Measurements from ENCODE around the gene PKHD1.

PKHD1 gene

DNA sequence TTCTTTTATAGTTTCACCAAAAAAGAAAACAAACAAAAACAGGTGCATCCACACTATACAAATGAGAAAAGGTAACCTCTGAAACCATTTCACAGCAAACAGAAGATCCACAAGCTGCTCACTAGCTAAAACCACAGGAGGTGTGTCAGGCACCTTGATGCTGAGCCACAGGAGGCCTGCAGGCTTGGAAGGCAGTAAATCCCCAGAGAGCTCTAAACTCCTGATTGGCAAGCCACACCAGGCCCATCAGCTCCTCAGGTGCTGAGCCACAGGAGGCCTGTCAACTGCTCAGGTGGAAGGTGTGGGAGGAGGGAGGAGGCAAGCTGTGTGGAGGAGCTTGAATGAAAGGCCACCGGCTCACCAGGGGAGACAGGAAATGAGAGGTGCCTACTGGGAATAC lies 273.0 kb downstream of the PKHD1 start:
- DNase-seq (ENCODE audit: low read depth), result no peak
- TF ChIP-seq, protein P1, sequence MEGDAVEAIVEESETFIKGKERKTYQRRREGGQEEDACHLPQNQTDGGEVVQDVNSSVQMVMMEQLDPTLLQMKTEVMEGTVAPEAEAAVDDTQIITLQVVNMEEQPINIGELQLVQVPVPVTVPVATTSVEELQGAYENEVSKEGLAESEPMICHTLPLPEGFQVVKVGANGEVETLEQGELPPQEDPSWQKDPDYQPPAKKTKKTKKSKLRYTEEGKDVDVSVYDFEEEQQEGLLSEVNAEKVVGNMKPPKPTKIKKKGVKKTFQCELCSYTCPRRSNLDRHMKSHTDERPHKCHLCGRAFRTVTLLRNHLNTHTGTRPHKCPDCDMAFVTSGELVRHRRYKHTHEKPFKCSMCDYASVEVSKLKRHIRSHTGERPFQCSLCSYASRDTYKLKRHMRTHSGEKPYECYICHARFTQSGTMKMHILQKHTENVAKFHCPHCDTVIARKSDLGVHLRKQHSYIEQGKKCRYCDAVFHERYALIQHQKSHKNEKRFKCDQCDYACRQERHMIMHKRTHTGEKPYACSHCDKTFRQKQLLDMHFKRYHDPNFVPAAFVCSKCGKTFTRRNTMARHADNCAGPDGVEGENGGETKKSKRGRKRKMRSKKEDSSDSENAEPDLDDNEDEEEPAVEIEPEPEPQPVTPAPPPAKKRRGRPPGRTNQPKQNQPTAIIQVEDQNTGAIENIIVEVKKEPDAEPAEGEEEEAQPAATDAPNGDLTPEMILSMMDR (conservative IDR thresholded peaks at IDR 0.05; ENCODE audit: low read depth, low read length), result no peak
- no peak overlapping the region for H3K4me3 ChIP-seq (ENCODE audit: low read length)

DNA sequence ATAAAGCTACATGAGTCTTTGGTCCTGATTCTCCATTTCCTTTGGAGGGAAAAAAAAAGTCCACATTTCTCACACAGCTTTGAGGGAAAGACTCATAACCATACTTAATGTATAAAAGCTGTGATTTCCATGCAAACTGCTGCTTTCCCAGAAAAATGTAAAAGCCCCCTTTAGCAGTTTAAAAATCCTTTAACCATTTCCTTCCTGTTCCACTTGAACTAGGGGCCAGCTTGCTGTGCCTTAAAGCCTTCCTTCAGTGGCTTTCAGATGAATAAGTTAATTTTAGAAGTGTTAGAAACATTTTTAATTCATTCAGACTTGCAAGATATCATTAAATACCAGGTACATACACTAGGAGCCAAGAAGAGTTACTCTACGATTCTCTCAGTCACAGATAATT lies 273.5 kb downstream of the PKHD1 start:
- TF ChIP-seq, protein P1 (conservative IDR thresholded peaks at IDR 0.05; ENCODE audit: low read depth, low read length), result no peak
- no peak overlapping the region for H3K4me3 ChIP-seq (ENCODE audit: low read length)
- DNase-seq (ENCODE audit: low read depth), result no peak

DNA sequence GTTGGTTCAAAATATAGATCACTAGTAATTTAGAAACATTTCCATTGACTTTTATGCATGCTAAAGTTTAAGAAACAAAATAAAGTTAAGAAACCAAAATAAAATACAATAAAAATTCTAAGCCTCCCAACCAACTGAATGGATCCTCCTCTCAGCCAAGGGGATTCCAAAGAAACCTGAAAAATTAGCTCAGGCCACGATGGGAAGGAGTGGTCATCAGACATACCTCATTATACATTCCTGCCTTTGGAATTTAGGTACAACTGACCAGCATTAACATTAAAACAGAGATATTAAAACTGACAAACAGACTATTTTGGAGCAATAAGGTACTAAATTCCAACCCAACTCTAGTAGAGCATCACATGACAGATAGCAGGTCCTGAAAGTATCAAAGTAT lies 275.2 kb downstream of the PKHD1 start:
- H3K4me3 ChIP-seq (ENCODE audit: low read length), result no peak overlapping the region
- no peak for DNase-seq (ENCODE audit: low read depth)
- TF ChIP-seq, protein P1 (conservative IDR thresholded peaks at IDR 0.05; ENCODE audit: low read depth, low read length), result no peak

DNA sequence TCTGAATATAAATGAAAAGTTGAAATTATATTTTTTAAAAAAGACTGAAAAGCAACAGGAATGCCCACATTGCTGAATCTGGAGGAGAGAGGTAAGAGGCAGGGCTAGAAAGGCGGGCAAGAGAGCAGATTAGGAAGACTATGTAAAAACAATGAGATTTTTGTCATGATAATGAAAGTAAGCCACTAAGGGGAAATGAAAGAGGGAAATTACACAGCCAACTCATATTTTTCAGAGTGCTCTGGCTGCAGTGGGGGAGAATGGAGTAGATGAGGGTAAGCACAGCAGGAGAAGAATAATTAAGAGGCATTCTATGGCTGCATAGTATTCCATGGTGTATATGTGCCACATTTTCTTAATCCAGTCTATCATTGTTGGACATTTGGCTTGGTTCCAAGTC lies 281.9 kb downstream of the PKHD1 start:
- no peak for DNase-seq (ENCODE audit: low read depth)
- H3K4me3 ChIP-seq (ENCODE audit: low read length), result no peak overlapping the region
- TF ChIP-seq, protein P1 (conservative IDR thresholded peaks at IDR 0.05; ENCODE audit: low read depth, low read length), result no peak

DNA sequence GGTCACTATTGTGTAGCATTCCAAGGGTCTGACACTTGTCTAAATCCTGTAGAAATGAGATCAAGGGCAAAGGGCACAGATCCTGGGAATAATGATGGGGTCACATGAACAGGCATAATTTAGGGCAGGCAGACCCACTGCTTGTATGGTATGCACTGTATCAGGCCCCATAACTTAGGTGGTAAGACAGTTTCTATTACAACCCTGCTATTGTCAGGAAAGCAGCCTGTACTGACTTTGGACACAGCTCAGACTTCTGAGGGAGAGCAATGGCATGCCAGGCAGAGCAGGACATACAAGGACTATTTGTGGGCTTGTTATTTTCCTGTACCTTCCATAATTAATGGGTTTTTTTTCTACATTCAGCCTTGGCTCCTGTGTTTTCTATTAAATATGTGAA lies 286.8 kb downstream of the PKHD1 start:
- no peak for DNase-seq (ENCODE audit: low read depth)
- TF ChIP-seq, protein P1 (conservative IDR thresholded peaks at IDR 0.05; ENCODE audit: low read depth, low read length), result no peak
- H3K4me3 ChIP-seq (ENCODE audit: low read length), result no peak overlapping the region

DNA sequence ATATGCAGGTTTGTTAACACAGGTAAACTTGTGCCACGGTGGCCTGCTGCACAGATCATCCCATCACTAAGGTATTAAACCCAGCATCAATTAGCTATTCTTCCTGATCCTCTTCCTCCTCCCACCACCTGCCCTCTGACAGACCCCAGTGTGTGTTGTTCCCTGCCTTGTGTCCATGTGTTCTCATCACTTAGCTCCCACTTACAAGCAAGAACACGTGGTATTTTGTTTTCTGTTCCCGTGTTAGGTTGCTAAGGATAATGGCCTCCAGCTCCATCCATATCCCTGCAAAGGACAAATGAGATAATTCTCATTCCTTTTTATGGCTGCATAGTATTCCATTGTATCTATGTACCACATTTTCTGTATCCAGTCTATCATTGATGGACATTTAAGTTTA lies 294.0 kb downstream of the PKHD1 start:
- H3K4me3 ChIP-seq (ENCODE audit: low read length), result no peak overlapping the region
- DNase-seq (ENCODE audit: low read depth), result no peak
- TF ChIP-seq, protein P1 (conservative IDR thresholded peaks at IDR 0.05; ENCODE audit: low read depth, low read length), result no peak

DNA sequence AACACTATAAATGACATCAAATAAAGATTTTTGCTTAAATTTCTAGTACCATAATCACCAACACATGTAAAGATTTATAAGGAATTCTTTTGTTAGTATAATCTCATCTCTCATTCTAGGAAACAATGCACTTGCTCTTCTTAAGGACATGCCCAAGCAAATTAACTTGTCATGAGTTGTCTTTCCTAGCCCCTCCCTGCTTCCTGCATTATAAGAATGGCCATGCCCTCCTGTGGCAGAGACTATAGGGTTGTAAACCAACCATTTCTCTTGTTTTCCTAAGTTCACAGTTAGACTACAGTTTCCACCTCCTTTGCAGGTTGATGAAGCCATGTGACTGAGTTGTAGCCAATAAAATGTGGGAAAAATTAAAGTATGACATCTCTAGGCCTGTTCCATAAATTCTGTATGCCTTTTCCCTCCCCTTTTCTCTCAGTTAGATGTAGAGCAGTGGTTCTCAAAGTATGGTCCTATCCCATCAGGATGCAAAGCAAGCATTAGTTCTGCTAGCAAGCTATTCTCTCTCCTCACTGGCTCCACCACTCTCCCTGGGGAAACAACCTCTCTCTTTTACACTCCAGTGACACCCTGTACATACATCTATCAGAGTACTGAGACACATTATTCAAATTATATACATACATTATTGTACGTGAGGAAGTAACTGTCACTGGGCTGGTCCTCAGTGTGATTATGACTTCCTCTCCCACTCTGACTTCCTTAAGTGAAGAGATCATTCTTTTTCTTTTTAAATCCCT lies 295.0 kb downstream of the PKHD1 start:
- TF ChIP-seq, protein P1 (conservative IDR thresholded peaks at IDR 0.05; ENCODE audit: low read depth, low read length), result no peak
- DNase-seq (ENCODE audit: low read depth), result no peak
- H3K4me3 ChIP-seq (ENCODE audit: low read length), result no peak overlapping the region

Measured in retinal pigment epithelial cell (primary cell).